B cell (primary cell): Measurements from ENCODE around the gene NHS. TPM values are rescaled to one million over a fixed set of nuclear protein-coding genes. Genes with fewer than 3 reads are reported as not detected.

Experiments used
- ATAC-seq: fragments of 200-7000 bp; cut with Tn5 transposase; one replicate; pipeline ENCODE4 v1.10.0; 2021; ENCODE audit warnings: low read depth, mild to moderate bottlenecking, moderate number of reproducible peaks, moderate library complexity
- CTCF ChIA-PET: fragments of 350-600 bp; sonication (Branson Sonifier 250); formaldehyde crosslinking; loops from one replicate; lab custom pipeline; 2021; ENCODE audit warnings: antibody characterized with exemption, inconsistent platforms; lab: Charles Lee
- POLR2A ChIA-PET: fragments of 350-600 bp; sonication (Branson Sonifier 250); formaldehyde crosslinking; loops from one replicate; lab custom pipeline; 2021; ENCODE audit warnings: antibody characterized with exemption; lab: Charles Lee
- DNase-seq: peaks from one replicate; pipeline ENCODE4 v3.0.0; 2013
- H2AFZ ChIP-seq: 2 replicates; pipeline ENCODE4 v1.6.1; 2012; ENCODE audit warnings: mild to moderate bottlenecking, low read depth, low read length; ENCODE audit not compliant: insufficient read depth, poor library complexity, severe bottlenecking
- H3K27ac ChIP-seq, 2 donors: 1 replicate in 1 of 2; 2 replicates in 1 of 2; pipeline ENCODE4 v1.5.1; 2012 to 2013; ENCODE audit warnings: low read length in 2 of 2, mild to moderate bottlenecking in 2 of 2, moderate library complexity in 1 of 2
- H3K27me3 ChIP-seq, 4 experiments: fragments of 200-600 bp in 1 of 4; sonication (generic) in 1 of 4; replicated peaks in 1 of 4; 1 replicate in 2 of 4; 2 replicates in 2 of 4; pipeline versions ENCODE4 v1.6.1 to v1.7.0; 2013 to 2016; ENCODE audit warnings: low read length in 3 of 4, mild to moderate bottlenecking in 2 of 4, mixed read lengths in 1 of 4, moderate library complexity in 1 of 4; ENCODE audit not compliant: insufficient read depth in 4 of 4, control insufficient read depth in 3 of 4; ENCODE audit errors: control extremely low read depth in 1 of 4
- H3K36me3 ChIP-seq, 2 experiments: replicated peaks in 1 of 2; 1 replicate in 1 of 2; 2 replicates in 1 of 2; pipeline versions ENCODE4 v1.6.1 to v1.7.1; 2013; ENCODE audit warnings: low read length in 1 of 2; ENCODE audit not compliant: insufficient read depth in 2 of 2, control insufficient read depth in 1 of 2; ENCODE audit errors: control extremely low read depth in 1 of 2, extremely low read depth in 1 of 2
- H3K4me1 ChIP-seq, 2 donors: fragments of 200-600 bp in 1 of 2; sonication (generic) in 1 of 2; 1 replicate in 1 of 2; 2 replicates in 1 of 2; pipeline versions ENCODE4 v1.5.1 to v1.6.1; 2013 to 2017; ENCODE audit warnings: low read length in 2 of 2; ENCODE audit not compliant: control insufficient read depth in 2 of 2, insufficient read depth in 2 of 2
- H3K4me2 ChIP-seq: replicated peaks from 2 replicates; pipeline ENCODE3; 2012; ENCODE audit warnings: mild to moderate bottlenecking, low read depth, low read length; ENCODE audit not compliant: poor library complexity, severe bottlenecking
- H3K4me3 ChIP-seq, 5 experiments: fragments of 200-600 bp in 1 of 5; sonication (generic) in 1 of 5; 1 replicate in 3 of 5; 2 replicates in 2 of 5; pipeline versions ENCODE4 v1.5.1 to v1.7.0; 2011 to 2016; ENCODE audit warnings: low read length in 4 of 5, mild to moderate bottlenecking in 4 of 5, low read depth in 2 of 5, control low read depth in 1 of 5, moderate library complexity in 1 of 5; ENCODE audit not compliant: insufficient read depth in 1 of 5; ENCODE audit errors: control extremely low read depth in 1 of 5, extremely low read depth in 1 of 5
- H3K79me2 ChIP-seq: fragments of 200-600 bp; sonication (generic); one replicate; pipeline ENCODE4 v1.6.0; 2016; ENCODE audit warnings: low read length; ENCODE audit not compliant: control insufficient read depth, insufficient read depth
- H3K9ac ChIP-seq: fragments of 200-600 bp; sonication (generic); 2 replicates; pipeline ENCODE4 v1.6.1; 2017; ENCODE audit warnings: mild to moderate bottlenecking, low read length, moderate library complexity
- H3K9me3 ChIP-seq, 3 donors: one replicate each; pipeline versions ENCODE4 v1.6.1 to v1.7.1; 2013; ENCODE audit warnings: low read length in 2 of 3; ENCODE audit not compliant: control insufficient read depth in 2 of 3, insufficient read depth in 1 of 3; ENCODE audit errors: control extremely low read depth in 1 of 3
- H4K20me1 ChIP-seq: 2 replicates; pipeline ENCODE4 v1.6.0; 2012; ENCODE audit warnings: mild to moderate bottlenecking, low read length; ENCODE audit not compliant: insufficient read depth, control insufficient read depth, poor library complexity, severe bottlenecking
- H3K27ac Mint-ChIP-seq: one replicate; pipeline ENCODE4 v1.8.0; 2021; ENCODE audit warnings: mixed read lengths
- H3K27me3 Mint-ChIP-seq: one replicate; pipeline ENCODE4 v1.8.0; 2021; ENCODE audit warnings: mixed read lengths
- H3K4me1 Mint-ChIP-seq: one replicate; pipeline ENCODE4 v1.8.0; 2021; ENCODE audit warnings: mixed read lengths
- H3K4me3 Mint-ChIP-seq: one replicate; pipeline ENCODE4 v1.8.0; 2021; ENCODE audit warnings: mixed read lengths
- H3K9me3 Mint-ChIP-seq: one replicate; pipeline ENCODE4 v1.8.0; 2022; ENCODE audit warnings: mixed read lengths; ENCODE audit not compliant: insufficient read depth
- CTCF ChIP-seq: fragments of 200-600 bp; IDR thresholded peaks from one replicate; pipeline ENCODE4 v1.8.0; 2022; ENCODE audit warnings: antibody characterized with exemption, mild to moderate bottlenecking
- EZH2 ChIP-seq: IDR thresholded peaks from 2 replicates; pipeline ENCODE4 v1.6.1; 2012; ENCODE audit warnings: borderline replicate concordance, low read depth, mild to moderate bottlenecking, moderate library complexity, low read length; ENCODE audit not compliant: insufficient read depth, poor library complexity, severe bottlenecking
- WGBS: methylation state at CpG from one replicate; pipeline ENCODE4 v1.1.5; 2013; ENCODE audit warnings: missing lambda C conversion rate; ENCODE audit not compliant: insufficient coverage; 5-methylcytosine and 5-hydroxymethylcytosine counted together
- intact Hi-C: fragments of 100-400 bp; cut with micrococcal nuclease; formaldehyde crosslinking; loops from one replicate; pipeline ENCODE4 v1.10.0; 2022
- polyA plus RNA-seq: library from polyadenylated mRNA; depleted of rRNA; stranded (reverse); fragments of >200 nt; gene quantifications from 2 replicates; pipeline ENCODE4 v1.2.3, GENCODE V29; 2012
- total RNA-seq, 2 donors: library from RNA; stranded (reverse); fragments of 120-200 nt in 1 of 2; gene quantifications; 1 replicate in 1 of 2; 2 replicates in 1 of 2; pipeline versions ENCODE4 v1.2.3 to v1.2.4, GENCODE V29; 2013 to 2022

NHS gene
- total and polyA plus RNA-seq, 2 donors (not counting 1 experiment from before 2014, with no cell fraction given), result not detected

GRCh38 chrX:17563515-17563914 is 188.5 kb downstream of the NHS start:
- no peaks in the 10 kb centered on the region for H3K4me1 ChIP-seq
- DNase-seq (no peak), ATAC-seq (no peak)
- no peaks in the 10 kb centered on the region for H3K9me3 ChIP-seq
- 21% methylated on average over 2 of the region's 4 CpGs for WGBS
- TF ChIP-seq CTCF (no peak), EZH2 (no peak)
- CTCF ChIA-PET, result no interaction called here
- no peak overlapping the region for H3K27ac ChIP-seq
- Mint-ChIP-seq H3K4me3 (no peak overlapping the region), H3K4me1 (no peaks in the 10 kb centered on the region), H3K9me3 (no peaks in the 10 kb centered on the region), H3K27me3 (peaks cover 4% of the 10 kb centered on the region), H3K27ac (no peak overlapping the region)
- H3K27me3 ChIP-seq, result no peaks in the 10 kb centered on the region
- POLR2A ChIA-PET, result no interaction called here
- H2AFZ ChIP-seq, result no peak overlapping the region
- no peaks in the 10 kb centered on the region for H4K20me1 ChIP-seq
- no peak overlapping the region for H3K4me3 ChIP-seq
- no peaks in the 10 kb centered on the region for H3K79me2 ChIP-seq
- H3K4me2 ChIP-seq, result no peak overlapping the region
- no peaks in the 10 kb centered on the region for H3K36me3 ChIP-seq
- H3K9ac ChIP-seq, result no peak overlapping the region
- intact Hi-C loops, result no loop called here

GRCh38 chrX:17564689-17565409 is 189.8 kb downstream of the NHS start:
- no peaks in the 10 kb centered on the region for H3K27me3 ChIP-seq
- no peak overlapping the region for H3K4me3 Mint-ChIP-seq
- TF ChIP-seq CTCF, result no peak
- no peak for TF ChIP-seq EZH2
- H2AFZ ChIP-seq, result no peak overlapping the region
- POLR2A ChIA-PET, result no interaction called here
- CTCF ChIA-PET, result no interaction called here
- no peak for ATAC-seq
- no peaks in the 10 kb centered on the region for H3K79me2 ChIP-seq
- no peaks in the 10 kb centered on the region for H3K4me1 Mint-ChIP-seq
- H3K36me3 ChIP-seq, result no peaks in the 10 kb centered on the region
- intact Hi-C loops, result no loop called here
- no peak overlapping the region for H3K27ac ChIP-seq
- H3K4me3 ChIP-seq, result no peak overlapping the region
- no peak overlapping the region for H3K27ac Mint-ChIP-seq
- H3K27me3 Mint-ChIP-seq, result peaks cover 4% of the 10 kb centered on the region
- H3K4me1 ChIP-seq, result no peaks in the 10 kb centered on the region
- no peak for DNase-seq
- no peak overlapping the region for H3K9ac ChIP-seq
- H3K4me2 ChIP-seq, result no peak overlapping the region
- WGBS, result 60% methylated on average over 1 of the region's 7 CpGs
- no peaks in the 10 kb centered on the region for H3K9me3 ChIP-seq
- no peaks in the 10 kb centered on the region for H3K9me3 Mint-ChIP-seq
- no peaks in the 10 kb centered on the region for H4K20me1 ChIP-seq
